ES-I3 (cell line): Measurements from ENCODE around the gene TEAD3.
A peak's percentile ranks its signal among the peaks of the same experiment; 100 is the strongest.

Source experiments
- H3K36me3 ChIP-seq: 2 replicates; pipeline ENCODE4 v1.6.1; 2013; ENCODE audit warnings: mild to moderate bottlenecking, low read length, control low read depth, moderate library complexity; ENCODE audit not compliant: insufficient read depth
- H3K4me1 ChIP-seq: 2 replicates; pipeline ENCODE4 v1.6.1; 2013; ENCODE audit warnings: mild to moderate bottlenecking, control low read depth, low read length; ENCODE audit not compliant: insufficient read depth
- H3K9ac ChIP-seq: 2 replicates; pipeline ENCODE4 v1.6.1; 2013; ENCODE audit warnings: low read depth, mild to moderate bottlenecking, low read length, moderate library complexity
- H3K9me3 ChIP-seq: 2 replicates; pipeline ENCODE4 v1.6.1; 2013; ENCODE audit warnings: mild to moderate bottlenecking, low read length, moderate library complexity; ENCODE audit not compliant: control insufficient read depth, insufficient read depth

TEAD3 gene

DNA sequence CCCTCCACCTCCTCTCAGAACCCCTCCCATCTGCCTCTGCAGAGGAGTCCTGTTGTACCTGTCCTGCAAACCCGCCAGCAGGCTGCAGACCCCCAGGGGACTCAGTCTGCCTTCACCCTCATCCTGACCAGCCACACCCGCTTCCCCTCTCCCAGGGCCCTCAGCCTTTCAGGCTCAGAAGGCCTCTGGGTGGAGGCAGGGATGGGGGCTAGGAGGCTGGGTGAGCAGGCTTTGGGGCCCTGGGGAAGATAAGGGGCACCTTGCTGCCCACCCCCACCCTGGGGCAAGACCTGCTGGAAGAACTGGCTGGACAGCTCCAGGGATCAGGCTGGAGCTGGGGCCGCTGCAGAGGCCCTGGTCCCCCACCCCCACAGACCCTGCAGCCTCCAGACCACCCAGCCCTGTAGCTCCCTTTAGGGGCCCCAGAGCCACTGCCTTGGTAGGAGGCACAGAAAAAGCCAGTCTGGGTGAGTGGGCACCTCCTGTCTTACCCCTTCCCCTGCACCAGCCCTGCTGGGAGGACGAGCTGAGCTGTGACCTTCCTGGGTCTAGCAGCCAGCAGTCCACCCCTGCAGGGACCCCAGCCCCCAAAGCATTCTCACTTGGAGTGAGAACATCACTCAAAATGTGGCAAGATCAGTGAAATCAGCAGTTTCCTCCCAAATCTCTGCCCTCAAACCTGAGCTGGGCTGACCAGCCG, 5.2 kb downstream of the TEAD3 start:
- H3K4me1 ChIP-seq, result peaks cover 64% of the 10 kb centered on the region
- H3K9ac ChIP-seq, result no peak overlapping the region
- no peaks in the 10 kb centered on the region for H3K9me3 ChIP-seq
- no peaks in the 10 kb centered on the region for H3K36me3 ChIP-seq

DNA sequence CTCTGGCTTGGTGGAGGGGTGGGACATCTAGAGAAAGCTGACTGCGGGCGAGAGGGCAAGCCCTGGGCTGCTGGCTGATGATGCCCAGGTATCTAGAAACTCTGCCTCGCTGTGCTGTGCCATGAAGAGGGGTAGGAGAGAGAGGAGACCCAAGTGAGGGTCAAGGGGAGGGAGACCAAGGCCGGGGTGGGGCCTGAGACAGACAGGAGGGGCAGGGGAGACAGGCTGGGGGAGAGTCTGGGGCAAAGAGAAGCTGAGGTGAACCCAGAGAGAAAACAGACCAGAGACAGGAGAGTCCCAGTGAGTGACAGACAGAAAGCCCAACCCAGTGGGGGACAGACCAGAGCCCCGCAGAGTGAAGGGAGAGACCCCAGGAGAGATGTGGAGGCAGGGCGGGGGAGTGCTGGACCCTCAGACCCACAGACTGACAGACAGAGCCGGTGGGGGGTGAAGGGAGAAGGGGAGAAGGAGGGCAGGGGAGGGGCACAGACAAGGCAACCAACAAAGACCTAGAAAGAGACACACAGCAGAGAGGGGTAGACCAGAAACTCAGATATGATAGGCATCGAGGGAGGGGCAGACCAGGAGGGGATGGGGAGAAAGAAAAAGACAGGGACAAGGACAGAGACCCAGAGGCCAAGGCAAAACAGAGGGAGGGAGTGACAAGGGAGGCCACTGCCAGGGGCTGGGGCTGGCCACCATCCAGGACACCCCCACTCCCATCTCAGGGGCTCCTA, 5.9 kb downstream of the TEAD3 start:
- H3K9me3 ChIP-seq, result no peaks in the 10 kb centered on the region
- H3K9ac ChIP-seq, result peak overlapping the region; percentile 45
- no peaks in the 10 kb centered on the region for H3K36me3 ChIP-seq
- peaks cover 67% of the 10 kb centered on the region for H3K4me1 ChIP-seq

DNA sequence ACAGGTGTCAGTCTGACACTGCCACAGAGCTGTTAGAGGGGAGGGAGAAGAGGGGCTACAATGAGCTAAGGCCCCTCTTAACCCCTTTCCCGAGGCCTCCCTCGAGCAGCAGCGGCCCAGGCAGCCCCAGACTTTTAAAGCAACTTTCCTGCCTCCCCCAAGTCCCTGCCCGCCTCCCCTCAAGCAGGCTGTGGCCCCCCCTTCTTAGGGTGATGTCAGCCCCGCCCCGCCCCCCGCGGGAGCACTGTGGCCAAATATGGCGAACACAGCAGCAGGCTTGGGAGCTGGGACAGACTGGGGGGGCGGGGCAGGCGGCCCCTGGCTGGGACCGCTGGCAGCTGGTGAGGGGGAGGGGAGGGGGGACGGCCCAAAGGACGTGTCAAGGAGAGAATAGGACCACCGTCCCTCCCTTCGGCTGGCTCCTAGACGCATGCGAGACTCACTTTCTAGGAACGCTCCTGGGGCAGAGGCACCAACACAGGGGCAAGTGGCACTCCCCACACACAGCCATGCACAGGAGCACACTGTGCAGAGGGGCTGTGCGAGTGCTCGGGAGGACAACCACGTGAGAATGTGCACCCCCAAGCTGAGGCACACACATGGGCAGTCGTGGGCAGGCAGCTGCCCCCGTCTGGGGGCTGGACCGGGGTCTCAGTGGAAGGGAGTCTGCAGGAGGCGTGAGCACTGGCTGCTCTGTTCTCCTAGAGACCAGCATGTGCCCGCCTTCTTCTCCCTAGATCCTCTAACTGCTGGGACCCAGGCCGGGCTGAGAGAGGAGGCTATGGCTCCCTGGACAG, 6.7 kb downstream of the TEAD3 start:
- Histone ChIP-seq H3K36me3 (no peaks in the 10 kb centered on the region), H3K9me3 (no peaks in the 10 kb centered on the region), H3K9ac (peak overlapping the region; percentile 45), H3K4me1 (peaks cover 69% of the 10 kb centered on the region)

DNA sequence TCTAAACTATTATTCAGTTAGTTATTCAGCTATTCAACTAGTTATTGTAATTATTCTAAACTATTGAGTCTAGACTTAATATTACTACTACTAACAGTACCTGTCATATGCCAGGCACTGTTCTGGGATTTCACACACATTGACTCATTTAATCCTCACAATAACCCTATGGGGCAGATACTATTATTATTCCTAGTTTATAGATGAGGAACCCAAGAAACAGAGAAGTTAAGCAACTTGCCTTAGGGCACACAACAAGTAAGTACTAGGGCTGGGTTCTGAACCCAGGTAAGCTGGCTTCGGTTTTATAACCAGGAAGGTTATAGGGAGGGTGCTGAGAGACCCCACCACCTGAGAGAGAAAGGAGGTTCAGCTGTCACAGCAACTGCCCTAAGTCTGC, 7.8 kb downstream of the TEAD3 start:
- Histone ChIP-seq H3K4me1 (peaks cover 68% of the 10 kb centered on the region), H3K36me3 (no peaks in the 10 kb centered on the region), H3K9ac (no peak overlapping the region), H3K9me3 (no peaks in the 10 kb centered on the region)

DNA sequence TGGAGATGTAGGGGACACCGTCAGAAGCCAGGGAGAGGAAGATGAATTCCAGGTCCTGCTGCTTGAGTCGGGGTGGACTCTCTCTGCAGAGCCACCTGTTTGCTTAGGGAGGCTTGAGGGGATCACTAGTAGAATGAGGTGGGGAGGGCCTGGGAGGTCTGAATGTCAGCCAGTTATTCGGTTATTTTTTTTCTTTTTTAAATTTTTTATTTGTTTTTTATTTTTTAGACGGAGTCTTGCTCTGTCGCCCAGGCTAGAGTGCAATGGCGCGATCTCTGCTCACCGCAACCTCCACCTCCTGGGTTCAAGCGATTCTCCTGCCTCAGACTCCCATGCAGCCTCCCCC, 8.4 kb downstream of the TEAD3 start:
- no peaks in the 10 kb centered on the region for H3K36me3 ChIP-seq
- H3K4me1 ChIP-seq, result peaks cover 62% of the 10 kb centered on the region
- no peak overlapping the region for H3K9ac ChIP-seq
- no peaks in the 10 kb centered on the region for H3K9me3 ChIP-seq

DNA sequence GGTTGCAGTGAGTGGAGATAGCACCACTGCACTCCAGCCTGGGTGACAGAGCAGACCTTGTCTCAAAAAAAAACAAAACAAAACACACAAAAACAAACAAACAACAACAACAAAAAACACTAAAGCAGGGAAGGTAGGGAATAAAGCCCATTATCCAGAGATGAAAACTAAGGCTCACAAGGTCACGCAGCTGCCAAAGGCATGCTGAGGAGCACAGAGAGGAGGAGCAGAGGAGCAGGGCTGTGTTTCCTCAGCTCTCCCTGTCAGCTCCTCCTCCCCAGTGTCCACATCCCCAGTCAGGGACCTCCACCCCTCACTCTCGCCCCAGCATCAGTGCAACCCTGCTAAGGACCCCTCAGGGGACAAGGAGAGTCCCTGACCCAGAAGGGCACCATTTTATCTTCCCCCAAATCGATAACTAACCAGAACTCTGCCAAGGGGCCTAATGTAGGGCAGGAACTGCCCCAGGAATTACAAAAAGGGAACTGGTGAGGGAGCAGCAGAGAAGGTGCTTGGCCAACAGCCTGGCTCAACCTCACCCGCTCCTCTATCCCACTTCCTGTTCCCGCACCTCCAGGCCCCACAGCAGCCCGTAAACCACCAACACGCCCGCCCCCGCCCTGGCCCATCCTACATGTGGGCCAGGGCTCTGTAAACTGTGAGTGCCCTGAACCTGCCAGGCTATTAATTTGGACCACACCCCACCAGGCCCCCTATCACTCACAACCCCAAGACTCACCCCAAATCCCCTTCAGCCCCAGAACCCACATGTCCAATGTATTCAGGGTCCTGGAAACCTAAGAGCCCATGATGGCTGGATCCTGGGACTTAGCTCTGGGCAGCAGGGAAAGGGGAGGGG, 9.0 kb downstream of the TEAD3 start:
- Histone ChIP-seq H3K9me3 (no peaks in the 10 kb centered on the region), H3K36me3 (no peaks in the 10 kb centered on the region), H3K4me1 (peaks cover 58% of the 10 kb centered on the region), H3K9ac (no peak overlapping the region)

DNA sequence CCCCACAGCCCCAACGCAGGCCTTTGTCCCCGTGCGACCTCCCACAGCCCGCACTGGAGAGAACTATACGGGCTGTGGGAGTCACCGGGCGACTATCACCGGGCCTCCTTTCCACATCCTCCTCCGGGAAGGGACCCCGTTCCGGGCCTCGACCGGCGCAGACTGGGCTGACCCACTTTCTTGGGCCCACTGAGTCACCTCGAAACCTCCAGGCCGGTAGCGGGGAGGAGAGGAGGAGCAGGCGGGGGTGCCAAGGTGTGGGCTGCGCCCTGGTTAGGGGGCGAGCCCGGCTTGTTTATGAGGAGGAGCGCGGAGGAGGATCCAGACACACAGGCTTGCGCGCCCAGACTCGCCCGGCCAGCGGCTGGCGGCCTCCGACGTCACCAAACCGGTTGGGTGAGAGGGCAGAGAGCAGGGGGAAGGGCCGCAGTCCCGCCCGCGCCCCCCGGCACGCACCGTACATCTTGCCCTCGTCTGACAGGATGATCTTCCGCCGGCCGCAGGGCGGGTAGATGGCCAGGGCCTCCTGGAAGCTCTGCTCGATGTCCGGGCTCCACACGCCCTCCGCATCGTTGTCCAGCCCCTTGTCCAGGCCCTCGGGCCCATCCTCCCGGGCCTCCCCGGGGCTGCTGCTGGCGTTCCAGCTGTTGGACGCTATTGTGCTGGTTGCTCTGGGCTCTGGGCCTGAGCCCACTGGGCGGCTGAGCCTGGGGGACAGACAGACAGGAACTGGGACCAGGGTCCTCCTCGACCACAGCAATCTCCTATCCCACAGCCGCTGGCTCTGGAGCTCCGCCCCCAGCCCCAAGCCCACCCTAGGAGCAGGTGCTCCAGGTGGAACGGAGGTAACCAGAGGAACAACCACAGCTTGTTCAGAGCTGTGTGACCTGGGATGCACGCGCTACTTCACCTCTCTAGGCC, 10.6 kb downstream of the TEAD3 start:
- Histone ChIP-seq H3K9me3 (no peaks in the 10 kb centered on the region), H3K4me1 (peaks cover 42% of the 10 kb centered on the region), H3K36me3 (no peaks in the 10 kb centered on the region), H3K9ac (peak overlapping the region; percentile 51)

DNA sequence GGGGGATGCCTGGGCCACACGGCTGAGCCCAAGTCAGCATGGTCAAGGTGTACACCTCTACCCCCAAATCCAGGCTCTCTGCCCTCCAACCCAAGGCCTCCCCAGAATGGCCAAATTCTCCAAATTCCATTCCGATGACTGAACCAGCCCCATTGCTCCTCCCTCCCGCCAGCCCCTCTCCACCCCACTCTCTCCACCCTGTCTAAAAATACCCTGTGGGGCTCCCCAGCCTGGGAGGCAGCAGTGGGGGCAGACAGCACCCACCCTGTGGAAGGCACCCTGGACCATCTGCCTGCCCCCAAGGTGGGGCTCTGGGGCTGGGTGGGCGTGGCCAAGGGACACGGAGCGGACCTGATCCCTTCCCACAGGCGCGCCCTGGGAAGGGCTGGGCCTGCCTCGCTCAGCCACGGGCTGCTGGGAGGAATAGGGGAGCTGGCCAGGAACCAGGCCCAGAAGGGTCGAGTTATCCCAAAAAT, 11.4 kb downstream of the TEAD3 start:
- Histone ChIP-seq H3K9ac (peak overlapping the region; percentile 51), H3K36me3 (no peaks in the 10 kb centered on the region), H3K4me1 (peaks cover 38% of the 10 kb centered on the region), H3K9me3 (no peaks in the 10 kb centered on the region)

DNA sequence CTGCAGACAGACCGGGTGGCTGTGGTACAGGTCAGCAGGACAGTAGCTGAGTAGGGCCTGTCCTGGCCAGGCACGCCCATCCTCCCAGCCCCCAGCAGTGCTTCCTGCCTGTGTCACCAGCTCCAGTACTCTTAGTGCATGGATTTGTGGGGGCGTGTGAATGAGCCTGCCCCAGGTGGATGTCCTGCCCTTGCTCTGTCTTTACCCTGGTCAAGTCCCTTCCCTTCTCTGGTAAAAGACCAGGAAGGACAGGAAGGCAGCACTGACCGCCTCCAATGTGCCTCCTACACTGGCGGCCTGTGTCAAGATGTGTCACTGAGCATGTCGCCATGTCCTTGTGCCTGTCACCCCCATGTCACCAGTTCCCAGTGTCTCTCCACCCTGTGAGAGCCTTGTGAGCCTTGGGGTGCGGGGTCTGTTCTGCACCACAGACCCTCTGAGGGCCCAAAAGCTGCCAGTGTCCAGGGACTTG, 11.9 kb downstream of the TEAD3 start:
- Histone ChIP-seq H3K9ac (no peak overlapping the region; the same call in 1 of the 2 replicates), H3K9me3 (no peaks in the 10 kb centered on the region), H3K36me3 (no peaks in the 10 kb centered on the region), H3K4me1 (peaks cover 38% of the 10 kb centered on the region)

DNA sequence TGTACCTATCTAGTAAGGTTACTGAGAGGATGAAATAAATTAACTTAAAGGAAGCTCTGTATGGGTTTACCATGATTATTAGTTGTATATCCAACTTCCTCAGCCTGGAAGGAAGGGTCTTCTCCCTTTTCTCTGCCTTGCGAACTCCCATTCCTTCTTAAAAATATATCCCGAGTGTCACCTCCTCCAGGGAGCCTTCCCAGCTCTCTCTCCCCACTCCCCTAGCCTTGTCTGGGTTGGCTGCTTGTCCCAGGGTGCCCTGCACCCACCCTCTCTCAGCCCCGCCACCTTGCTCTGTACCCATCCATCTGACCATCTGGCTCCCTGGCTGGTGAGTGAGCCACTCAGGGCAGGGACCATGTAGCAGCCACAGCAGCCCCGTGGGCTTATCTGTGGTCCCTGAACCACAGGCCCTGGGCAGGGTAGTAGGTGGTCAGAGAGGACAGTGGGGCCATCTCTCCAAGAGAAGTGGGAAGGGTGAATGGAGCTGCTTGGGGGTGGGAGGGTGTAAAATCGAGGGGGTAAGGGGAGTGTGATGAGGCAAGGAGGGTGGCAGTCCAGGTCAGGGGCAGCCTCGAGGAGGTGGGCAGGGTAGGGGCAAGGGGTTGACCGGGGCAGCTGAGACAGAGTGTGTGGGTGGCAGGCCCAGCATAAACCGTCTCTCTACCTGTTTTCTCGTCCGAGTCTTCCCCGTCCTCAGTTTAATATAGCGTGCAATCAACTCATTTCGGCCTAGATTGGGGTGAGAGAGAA, 12.8 kb downstream of the TEAD3 start:
- Histone ChIP-seq H3K36me3 (no peaks in the 10 kb centered on the region; the same call in 1 of the 2 replicates), H3K9me3 (no peaks in the 10 kb centered on the region), H3K4me1 (peaks cover 35% of the 10 kb centered on the region), H3K9ac (no peak overlapping the region)

DNA sequence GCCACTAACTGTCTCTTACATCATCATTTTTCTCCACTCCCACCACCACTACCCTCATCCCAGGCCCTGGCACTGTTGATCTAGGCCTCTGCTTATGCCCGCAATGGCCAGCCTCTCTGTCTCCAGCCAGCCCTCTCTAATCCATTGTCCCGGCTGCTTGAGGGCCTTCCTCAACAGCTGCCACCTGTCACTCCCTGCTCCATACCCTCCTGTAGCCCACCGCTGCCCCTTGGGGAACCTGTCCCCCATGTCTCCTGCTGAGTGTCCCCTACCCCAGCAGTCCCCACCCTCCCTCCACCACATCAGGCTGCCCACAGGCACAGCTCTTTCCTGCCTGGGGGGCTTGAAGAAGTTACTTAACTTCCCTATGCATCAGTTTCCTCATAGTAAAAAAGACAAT, 13.4 kb downstream of the TEAD3 start:
- H3K36me3 ChIP-seq, result no peaks in the 10 kb centered on the region; the same call in 1 of the 2 replicates
- no peaks in the 10 kb centered on the region for H3K9me3 ChIP-seq
- no peak overlapping the region for H3K9ac ChIP-seq
- H3K4me1 ChIP-seq, result peaks cover 33% of the 10 kb centered on the region

DNA sequence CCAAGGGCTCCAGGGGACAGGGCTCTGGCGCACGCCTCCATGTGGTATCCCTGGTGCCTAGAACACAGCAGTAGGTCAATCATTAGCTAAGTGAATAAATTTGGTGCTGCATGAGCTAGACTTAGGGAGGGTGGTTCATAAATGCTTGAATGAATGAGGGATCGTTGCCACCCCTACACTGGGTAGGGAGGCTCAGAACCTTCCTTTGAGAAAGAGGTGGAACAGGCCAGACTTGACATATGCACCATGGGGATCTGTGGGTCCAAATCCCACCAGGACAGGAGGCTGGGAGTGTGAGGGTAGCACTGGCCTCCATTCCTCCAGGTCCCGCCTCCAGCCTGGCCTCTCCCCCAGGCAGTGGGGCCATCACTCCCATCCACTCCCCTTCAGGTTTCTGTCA, 13.8 kb downstream of the TEAD3 start:
- H3K36me3 ChIP-seq, result no peaks in the 10 kb centered on the region; the same call in 1 of the 2 replicates
- H3K9me3 ChIP-seq, result no peaks in the 10 kb centered on the region
- H3K4me1 ChIP-seq, result peaks cover 29% of the 10 kb centered on the region

More for the DNA sequence above, 13.8 kb downstream of the TEAD3 start:
- no peak overlapping the region for H3K9ac ChIP-seq
